Heart right ventricle (tissue), 16 donors: ENCODE measurements around the gene SARDH. TPM values are rescaled to one million over a fixed set of nuclear protein-coding genes. Genes with fewer than 3 reads are reported as not detected.

Experiments used
- ATAC-seq, 8 donors: fragments of 200-7000 bp; cut with Tn5 transposase; one replicate each; pipeline ENCODE4 v1.9.1; 2020; ENCODE audit warnings: mild to moderate bottlenecking in 8 of 8, moderate library complexity in 8 of 8, moderate number of reproducible peaks in 1 of 8
- DNase-seq, 2 donors: peaks; one replicate each; pipeline ENCODE4 v3.0.0-alpha.2; 2020
- H3K27ac ChIP-seq, 10 donors: fragments of 200-600 bp; sonication (generic) in 2 of 10; one replicate each; pipeline versions ENCODE4 v1.5.0 to v1.8.0; 2020 to 2022; ENCODE audit warnings: mild to moderate bottlenecking in 3 of 10
- H3K27me3 ChIP-seq, 7 donors: fragments of 200-600 bp; one replicate each; pipeline ENCODE4 v1.8.0; 2021 to 2022; ENCODE audit warnings: mild to moderate bottlenecking in 2 of 7
- H3K36me3 ChIP-seq, 9 donors: fragments of 200-600 bp; sonication (generic) in 1 of 9; one replicate each; pipeline versions ENCODE4 v1.5.0 to v1.8.0; 2020 to 2022; ENCODE audit warnings: mild to moderate bottlenecking in 2 of 9
- H3K4me1 ChIP-seq, 9 donors: fragments of 200-600 bp; sonication (generic) in 1 of 9; one replicate each; pipeline versions ENCODE4 v1.5.0 to v1.8.0; 2020 to 2022; ENCODE audit warnings: mild to moderate bottlenecking in 4 of 9
- H3K4me3 ChIP-seq, 10 donors: fragments of 200-600 bp; sonication (generic) in 2 of 10; one replicate each; pipeline versions ENCODE4 v1.5.0 to v1.8.0; 2020 to 2022; ENCODE audit warnings: mild to moderate bottlenecking in 7 of 10, moderate library complexity in 2 of 10
- H3K9me3 ChIP-seq, 11 donors: fragments of 200-600 bp in 10 of 11; sonication (generic) in 2 of 11; one replicate each; pipeline versions ENCODE4 v1.5.0 to v1.8.0; 2013 to 2022; ENCODE audit warnings: mild to moderate bottlenecking in 2 of 11, control low read depth in 1 of 11, moderate library complexity in 1 of 11
- WGBS, 2 donors: extraction: QIAGEN DNeasy Blood & Tissue Kit; methylation state at CpG; one replicate each; pipeline ENCODE4 v1.1.7; 2013; ENCODE audit warnings: inconsistent platforms in 1 of 2; 5-methylcytosine and 5-hydroxymethylcytosine counted together
- intact Hi-C, 10 donors: fragments of 100-400 bp; cut with DNase I; formaldehyde crosslinking; loops; one replicate each; pipeline versions ENCODE4 v1.11.1 to v1.14.2; 2022
- polyA plus RNA-seq, 2 donors: library from polyadenylated mRNA; stranded (reverse); fragments of 200-250 nt; gene quantifications; one replicate each; pipeline ENCODE4 v1.2.3, GENCODE V29; 2013
- total RNA-seq, 10 donors: library from RNA; stranded (reverse); fragmentation: NEBNext Ultra II Directional in 3 of 10; extraction: Animal tissue kit (Norgen Biotek cat#: 25700) in 3 of 10; gene quantifications; one replicate each; pipeline versions ENCODE4 v1.2.1 to v1.2.4, GENCODE V29; 2021 to 2023
- TF ChIP-seq, protein P1 (sequence below), 9 donors: fragments of 200-600 bp; sonication (generic) in 2 of 9; IDR thresholded peaks; one replicate each; pipeline versions ENCODE4 v1.5.0 to v1.8.0; 2021 to 2022; ENCODE audit warnings: antibody characterized with exemption in 9 of 9, mild to moderate bottlenecking in 5 of 9, moderate library complexity in 1 of 9
- donor health status: Arrhythmogenic right ventricular cardiomyopathy.
- donor health status: ischemic (EF 13 %, LVEDD 7.1; RV severe dilation, severe dysfunction).
- donor health status: healthy with polysubstance abuse.
- donor health status: DM: no; HTN: yes; CAD: no.
- donor health status: DM: no; HTN: no; CAD: no.
- donor health status: ischemic (EF 25% LVEDD 6.9; RV normal size, moderate dysfunction).
- donor health status: ischemic (EF 25% LVEDD 5.7; RV mildly dilated, moderate dysfunction).
- donor health status: healthy.
- donor health status: DM: yes; HTN: yes; CAD: no.
- donor health status: Ischemic cardiomyopathy.
- donor health status: ischemic (EF 35%, LVEDD 5.7; RV mildly dilated, moderate dysfunction).
- donor health status: nonischemic (EF 11% LVEDD 7.7; RV severe dilation, severe dysfunction).
- donor health status: DM: yes; HTN: yes; CAD: no.
- donor health status: PGD.
- donor health status: ischemic (EF 29% LVEDD 5.4; RV normal size, mild dysfunction).
- donor health status: nonischemic (EF 23%, LVEDD 6.1; RV moderate dilation, normal function).

Gene SARDH
- total and polyA plus RNA-seq, 12 donors: 0.28 to 1.8 (median 0.53) TPM

DNA sequence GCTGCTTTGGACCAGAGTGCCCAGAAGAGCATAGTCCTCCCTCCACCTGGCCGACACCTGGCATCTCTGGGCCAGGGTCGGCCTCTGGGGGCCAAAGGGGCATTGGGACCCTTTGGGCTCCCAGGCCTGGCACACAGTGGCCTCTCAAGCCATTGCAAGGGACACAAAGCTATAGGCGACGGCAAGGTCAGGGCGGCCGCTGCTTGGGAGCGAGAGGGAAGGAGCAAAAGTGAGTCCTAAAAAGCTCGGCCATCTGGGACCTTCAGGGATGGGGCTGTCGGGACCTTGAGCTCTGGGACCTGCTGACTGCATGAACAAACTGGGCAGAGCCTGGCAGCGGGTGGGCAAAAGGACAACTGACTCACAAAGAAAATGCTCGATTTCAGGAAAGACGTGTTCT lies 88.1 kb downstream of the SARDH start:
- WGBS, 2 donors: 85 to 89% methylated on average over 12 of the region's 12 CpGs
- Histone ChIP-seq H3K27ac (no peak overlapping the region), H3K4me3 (no peak overlapping the region), H3K36me3 (no peaks in the 10 kb centered on the region), H3K27me3 (peaks cover 0 to 64% (median 19%) of the 10 kb centered on the region in 7 donors), H3K4me1 (no peaks in the 10 kb centered on the region), H3K9me3 (no peaks in the 10 kb centered on the region)
- no peak for DNase-seq
- intact Hi-C loops: no loop called here
- TF ChIP-seq, protein P1, sequence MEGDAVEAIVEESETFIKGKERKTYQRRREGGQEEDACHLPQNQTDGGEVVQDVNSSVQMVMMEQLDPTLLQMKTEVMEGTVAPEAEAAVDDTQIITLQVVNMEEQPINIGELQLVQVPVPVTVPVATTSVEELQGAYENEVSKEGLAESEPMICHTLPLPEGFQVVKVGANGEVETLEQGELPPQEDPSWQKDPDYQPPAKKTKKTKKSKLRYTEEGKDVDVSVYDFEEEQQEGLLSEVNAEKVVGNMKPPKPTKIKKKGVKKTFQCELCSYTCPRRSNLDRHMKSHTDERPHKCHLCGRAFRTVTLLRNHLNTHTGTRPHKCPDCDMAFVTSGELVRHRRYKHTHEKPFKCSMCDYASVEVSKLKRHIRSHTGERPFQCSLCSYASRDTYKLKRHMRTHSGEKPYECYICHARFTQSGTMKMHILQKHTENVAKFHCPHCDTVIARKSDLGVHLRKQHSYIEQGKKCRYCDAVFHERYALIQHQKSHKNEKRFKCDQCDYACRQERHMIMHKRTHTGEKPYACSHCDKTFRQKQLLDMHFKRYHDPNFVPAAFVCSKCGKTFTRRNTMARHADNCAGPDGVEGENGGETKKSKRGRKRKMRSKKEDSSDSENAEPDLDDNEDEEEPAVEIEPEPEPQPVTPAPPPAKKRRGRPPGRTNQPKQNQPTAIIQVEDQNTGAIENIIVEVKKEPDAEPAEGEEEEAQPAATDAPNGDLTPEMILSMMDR (IDR thresholded peaks at IDR 0.05): no peak
- no peak for ATAC-seq

DNA sequence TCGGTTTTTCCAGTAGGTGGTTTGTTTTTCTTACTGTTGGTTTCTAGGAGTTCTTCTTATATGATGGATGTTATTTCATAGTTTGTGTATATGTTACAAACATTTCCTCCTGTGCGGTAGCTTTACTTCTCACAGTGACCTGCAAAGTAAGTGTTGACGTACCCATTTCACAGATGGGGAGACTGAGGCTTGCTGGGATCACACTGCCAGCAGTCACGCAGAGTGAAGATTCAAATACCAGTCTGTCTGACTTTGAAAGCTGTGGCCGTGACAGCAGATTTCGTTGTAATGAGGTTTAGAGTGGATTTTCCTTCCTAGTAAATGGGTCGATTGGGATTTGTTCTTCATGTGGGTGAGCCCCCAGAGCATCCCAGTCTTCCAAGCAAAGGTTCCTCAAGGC lies 89.0 kb downstream of the SARDH start:
- no peak overlapping the region for H3K27ac ChIP-seq
- no peak overlapping the region for H3K4me3 ChIP-seq
- TF ChIP-seq, protein P1 (IDR thresholded peaks at IDR 0.05): no peak
- whole genome bisulfite sequencing, 2 donors: 86 to 87% methylated on average over 7 of the region's 7 CpGs
- intact Hi-C loops: no loop called here
- H3K4me1 ChIP-seq: no peaks in the 10 kb centered on the region
- ATAC-seq (no peak), DNase-seq (no peak)
- no peaks in the 10 kb centered on the region for H3K36me3 ChIP-seq
- peaks cover 0 to 62% (median 10%) of the 10 kb centered on the region in 7 donors for H3K27me3 ChIP-seq
- H3K9me3 ChIP-seq: no peaks in the 10 kb centered on the region

DNA sequence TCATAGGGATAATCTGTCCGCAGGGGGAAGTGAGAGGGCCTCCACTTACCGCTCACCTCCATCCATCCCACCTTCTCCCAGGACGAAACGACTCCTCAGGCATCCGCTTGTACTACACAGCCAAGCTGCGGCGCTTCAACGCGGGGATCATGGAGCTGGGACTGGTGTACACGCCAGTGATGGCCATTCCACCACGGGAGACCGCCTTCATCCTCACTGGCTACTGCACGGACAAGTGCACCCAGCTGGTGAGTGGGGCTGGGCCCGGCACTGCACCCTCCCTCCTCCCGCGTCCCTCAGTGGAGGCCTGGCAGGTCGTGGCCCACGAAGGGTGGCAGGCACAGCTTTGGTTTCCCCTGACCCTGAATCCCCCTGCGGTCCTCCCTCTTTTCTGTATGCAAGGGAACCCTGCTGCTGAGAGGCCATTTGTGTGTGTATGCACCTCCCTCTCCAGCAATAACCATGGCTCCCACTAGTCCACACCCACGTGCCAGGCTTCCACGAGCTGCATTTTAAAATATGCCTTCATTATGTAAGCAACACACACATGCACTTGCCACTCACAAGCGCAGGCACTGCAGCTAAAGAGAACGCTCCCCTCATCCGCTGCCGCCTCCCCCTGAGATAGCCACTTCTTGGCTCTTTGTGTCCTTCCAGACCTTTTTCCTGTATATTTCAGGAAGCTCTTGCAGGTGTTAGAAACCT lies 90.2 kb downstream of the SARDH start:
- Histone ChIP-seq H3K27ac (no peak overlapping the region), H3K4me3 (no peak overlapping the region), H3K4me1 (no peaks in the 10 kb centered on the region), H3K9me3 (no peaks in the 10 kb centered on the region), H3K36me3 (no peaks in the 10 kb centered on the region), H3K27me3 (peaks cover 0 to 58% (median 10%) of the 10 kb centered on the region in 7 donors)
- TF ChIP-seq, protein P1 (IDR thresholded peaks at IDR 0.05): no peak
- ATAC-seq (no peak), DNase-seq (no peak)
- WGBS, 2 donors: 84 to 86% methylated on average over 23 to 25 of the region's 25 CpGs
- intact Hi-C loops: no loop called here

DNA sequence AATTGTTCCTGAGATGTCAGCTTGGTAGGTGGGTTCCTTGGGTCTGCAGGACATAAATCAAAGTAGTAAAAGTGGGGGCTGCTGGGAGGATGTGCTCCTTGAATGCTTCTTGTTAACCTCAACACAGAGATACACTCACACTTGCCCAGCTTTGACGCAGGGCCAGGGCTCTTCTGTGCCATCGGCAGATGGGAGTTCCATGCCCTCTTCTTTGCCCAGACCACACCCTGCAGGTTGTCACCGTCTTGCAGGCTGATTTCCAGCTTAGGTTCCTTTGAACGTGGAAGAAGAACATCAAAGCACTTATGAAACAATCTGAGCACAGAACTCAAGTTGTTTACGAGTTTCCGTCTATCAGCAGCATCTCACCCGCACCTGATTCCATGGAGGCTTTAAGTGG lies 91.0 kb downstream of the SARDH start:
- H3K4me1 ChIP-seq: no peaks in the 10 kb centered on the region

More for the DNA sequence above, 91.0 kb downstream of the SARDH start:
- no peak for DNase-seq
- no peak for ATAC-seq
- no peaks in the 10 kb centered on the region for H3K9me3 ChIP-seq
- intact Hi-C loops: no loop called here
- H3K27ac ChIP-seq: no peak overlapping the region
- TF ChIP-seq, protein P1 (IDR thresholded peaks at IDR 0.05): no peak
- H3K27me3 ChIP-seq: peaks cover 0 to 54% (median 10%) of the 10 kb centered on the region in 7 donors
- WGBS, 2 donors: 78 to 79% methylated on average over 7 of the region's 7 CpGs
- H3K4me3 ChIP-seq: no peak overlapping the region
- H3K36me3 ChIP-seq: no peaks in the 10 kb centered on the region
